HG02870 (cell line): Measurements from ENCODE around the gene BICDL1.
"Not testable (repeated sequence)": the region's sequence is repeated elsewhere in the genome, so short reads cannot be mapped to it uniquely, and the experiment has no call there.

Experiments used
- ATAC-seq: cut with Tn5 transposase; IDR thresholded peaks from one replicate; pipeline ENCODE4 v1.9.1; 2021; ENCODE audit warnings: mild to moderate bottlenecking, moderate library complexity; ENCODE audit not compliant: unreplicated experiment

BICDL1 gene

GRCh38 chr12:119998471-119999245 lies 9.6 kb downstream of the BICDL1 start:
- no peak for ATAC-seq

DNA sequence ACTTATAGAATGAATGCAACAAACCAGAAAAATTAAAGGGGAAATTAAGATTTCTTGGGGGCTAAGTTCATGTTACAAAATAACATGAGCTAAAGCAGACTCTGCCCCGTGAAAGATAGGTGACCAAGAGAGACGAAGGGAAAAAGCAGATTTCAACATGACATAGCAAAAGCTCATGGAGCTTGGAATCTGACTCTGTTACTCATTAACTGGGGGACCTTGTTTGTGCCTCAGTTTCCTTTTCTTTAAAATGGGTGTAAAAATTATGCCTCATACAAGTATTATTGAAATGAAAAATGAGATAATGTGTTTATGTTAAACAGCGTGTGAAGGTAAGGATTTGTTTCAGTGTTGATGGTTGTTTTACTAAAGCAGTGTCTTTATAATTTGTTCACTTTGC lies 11.5 kb downstream of the BICDL1 start:
- no peak for ATAC-seq

GRCh38 chr12:120006258-120006975 lies 17.4 kb downstream of the BICDL1 start:
- no peak for ATAC-seq

GRCh38 chr12:120007272-120007671 lies 18.2 kb downstream of the BICDL1 start:
- ATAC-seq: no peak

- no peak for ATAC-seq
These were observed 21.7 kb downstream of the BICDL1 start for GRCh38 chr12:120010661-120011230.

DNA sequence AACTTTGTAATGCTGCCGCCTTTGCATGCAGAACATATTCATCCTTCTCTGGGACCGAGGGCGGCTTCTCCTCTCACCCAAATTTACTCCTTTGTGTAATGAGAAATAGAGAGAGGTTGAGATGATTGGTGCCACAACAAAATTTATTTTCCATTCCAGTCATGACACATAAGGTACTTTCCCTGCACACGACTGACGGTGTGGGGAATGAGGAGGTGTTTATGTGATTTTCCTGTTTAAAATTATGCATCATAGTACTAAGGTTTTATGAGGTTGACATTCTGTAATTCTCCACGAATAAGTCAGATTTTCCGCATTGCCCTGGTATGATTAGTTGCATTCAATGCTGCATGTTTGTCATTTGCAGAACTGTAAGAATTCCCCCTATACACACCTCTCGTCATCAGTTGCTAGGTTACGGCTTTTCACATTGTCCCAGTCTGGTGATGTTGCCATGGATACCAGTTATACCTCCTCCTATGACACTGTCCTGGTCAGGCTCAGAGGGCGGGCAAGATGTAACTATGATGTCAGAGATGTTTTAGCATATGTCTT lies 23.1 kb downstream of the BICDL1 start:
- ATAC-seq: peak; percentile 79

GRCh38 chr12:120013659-120014380 lies 24.8 kb downstream of the BICDL1 start:
- ATAC-seq: peak; percentile 67

- ATAC-seq: not testable (repeated sequence)
These were observed 25.3 kb downstream of the BICDL1 start for GRCh38 chr12:120014381-120014735.

- no peak for ATAC-seq
These were observed 26.3 kb downstream of the BICDL1 start for GRCh38 chr12:120015313-120015712.

DNA sequence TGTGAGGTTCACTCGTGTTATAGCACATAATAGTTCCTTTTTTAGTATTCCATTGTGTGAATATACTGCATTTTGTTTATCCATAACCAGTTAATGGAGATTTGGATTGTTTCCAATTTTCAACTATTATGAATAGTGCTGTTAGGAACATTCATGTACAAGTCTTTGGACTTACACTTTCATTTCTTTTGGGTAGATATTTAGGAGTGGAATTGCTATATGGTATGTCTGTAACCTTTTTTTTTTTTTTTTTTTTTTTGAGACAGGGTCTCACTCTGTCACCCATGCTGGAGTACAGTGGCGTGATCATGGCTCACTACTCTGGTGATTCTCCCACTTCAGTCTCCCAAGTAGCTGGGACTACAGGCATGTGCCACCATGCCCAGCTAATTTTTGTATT lies 27.2 kb downstream of the BICDL1 start:
- ATAC-seq: not testable (repeated sequence)

DNA sequence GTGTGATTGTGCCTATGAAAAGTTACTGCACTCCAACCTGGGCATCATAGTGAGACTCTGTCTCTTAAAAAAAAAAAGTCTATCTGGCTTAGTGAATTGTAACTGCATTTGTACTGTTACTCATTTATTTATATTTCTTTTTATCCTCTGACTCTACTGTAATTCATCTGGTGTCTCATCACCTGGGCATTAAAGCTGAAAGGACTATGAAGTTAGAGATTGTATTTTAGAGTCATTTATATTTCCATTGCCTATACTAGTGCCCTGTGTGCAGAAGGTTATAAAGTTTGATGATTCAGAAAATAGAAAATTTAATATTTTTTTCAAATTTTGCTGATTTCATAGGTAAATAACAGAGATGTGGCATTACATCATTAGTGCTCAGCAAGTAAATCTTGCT lies 30.2 kb downstream of the BICDL1 start:
- no peak for ATAC-seq

DNA sequence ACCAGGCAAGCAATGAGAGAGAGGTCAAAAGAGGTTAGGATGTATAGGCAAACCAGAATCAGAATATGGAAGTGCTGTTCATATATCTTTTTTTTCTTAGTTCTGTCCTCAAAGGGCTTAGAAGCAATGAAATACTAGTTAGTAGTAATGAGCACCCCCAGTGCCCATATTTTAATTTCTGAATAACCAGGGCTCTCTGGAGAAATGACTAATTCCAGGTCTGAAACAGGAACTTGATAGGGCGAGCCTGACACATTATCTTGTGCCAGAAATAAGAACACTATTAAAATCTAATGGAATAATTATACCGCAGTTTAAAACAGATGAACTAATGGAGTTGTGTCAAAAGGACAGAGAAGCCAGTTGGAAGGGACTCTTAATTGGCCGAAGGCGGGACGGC lies 30.9 kb downstream of the BICDL1 start:
- ATAC-seq: no peak

DNA sequence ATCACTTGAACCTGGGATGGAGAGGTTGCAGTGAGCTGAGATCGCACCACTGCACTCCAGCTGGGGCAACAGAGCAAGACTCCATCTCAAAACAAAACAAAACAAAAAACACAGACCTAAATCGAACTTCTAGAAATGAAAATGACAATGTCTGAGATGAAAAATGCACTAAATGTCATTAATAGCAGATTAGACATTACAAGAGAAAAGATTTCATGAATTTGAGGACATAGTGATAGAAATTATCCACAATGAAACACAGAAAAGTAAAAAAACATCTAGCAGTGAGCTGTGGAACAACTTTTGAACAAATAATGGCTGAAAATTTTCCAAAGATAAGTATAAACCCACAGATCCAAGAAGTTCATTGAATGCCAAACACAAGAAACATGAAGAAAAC lies 35.2 kb downstream of the BICDL1 start:
- no peak for ATAC-seq

GRCh38 chr12:120025640-120026039 lies 36.6 kb downstream of the BICDL1 start:
- ATAC-seq: no peak

- ATAC-seq: no peak
These were observed 43.2 kb downstream of the BICDL1 start for GRCh38 chr12:120032242-120032641.

- ATAC-seq: no peak
These were observed 48.8 kb downstream of the BICDL1 start for GRCh38 chr12:120037851-120038250.

DNA sequence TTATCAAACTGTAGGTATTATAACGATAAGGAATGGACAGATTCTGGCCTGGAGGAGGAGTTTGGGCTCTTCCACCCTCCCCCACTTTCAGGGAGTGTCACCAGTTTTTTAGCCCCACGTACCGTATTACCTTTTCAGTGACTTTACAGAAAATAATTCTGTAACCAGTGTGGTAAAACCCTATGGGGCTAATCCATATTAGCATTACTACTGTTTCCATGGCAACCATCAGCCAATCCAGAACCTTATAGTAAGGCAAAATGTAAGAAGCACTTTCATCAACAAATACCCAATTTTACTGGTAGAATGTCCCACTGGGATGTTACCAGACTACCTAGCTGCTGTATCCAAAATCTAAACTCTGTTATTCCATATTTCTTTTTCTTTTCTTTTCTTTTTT lies 50.7 kb downstream of the BICDL1 start:
- ATAC-seq: no peak

DNA sequence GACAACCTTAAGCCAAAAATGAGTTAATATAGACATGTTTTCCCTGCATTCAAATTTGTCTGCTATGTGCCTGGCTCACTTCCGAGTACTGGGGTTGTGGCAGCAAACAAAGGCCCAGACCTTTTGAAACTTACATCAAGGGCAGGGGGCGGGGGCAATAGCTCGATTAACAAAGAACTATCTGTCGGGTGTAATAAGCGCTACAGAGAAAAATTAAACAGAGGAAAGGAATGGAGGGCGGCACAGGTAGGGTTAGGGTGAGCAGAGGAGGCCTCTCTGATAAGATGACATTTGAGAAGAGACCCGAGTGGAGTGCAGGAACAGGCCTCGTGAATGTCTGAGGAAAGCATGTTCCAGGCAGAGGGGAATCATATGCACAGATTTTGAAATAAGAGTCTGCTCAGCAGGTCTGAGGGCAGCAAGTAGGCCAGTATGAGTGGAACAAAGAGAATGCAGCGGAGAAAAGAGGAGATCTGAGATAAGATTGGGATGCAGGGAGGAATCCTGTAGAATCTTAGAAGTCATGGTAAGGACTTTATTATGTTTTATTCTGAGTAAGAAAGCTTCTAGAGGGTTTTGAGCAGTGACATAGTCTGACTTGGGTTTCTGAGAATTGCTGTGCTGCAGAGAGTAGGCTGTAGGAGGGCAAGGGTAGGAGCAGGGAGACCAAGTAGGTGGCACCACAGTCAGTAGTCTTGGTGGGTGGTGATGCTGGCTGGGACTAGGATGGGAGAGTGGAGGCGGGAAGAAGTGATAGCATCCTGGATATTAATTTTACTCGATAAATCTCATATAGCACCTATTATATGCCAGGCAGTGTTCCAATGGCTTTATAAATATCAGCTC lies 52.6 kb downstream of the BICDL1 start:
- ATAC-seq: no peak

- not testable (repeated sequence) for ATAC-seq
These were observed 56.3 kb downstream of the BICDL1 start for GRCh38 chr12:120045367-120045766.

DNA sequence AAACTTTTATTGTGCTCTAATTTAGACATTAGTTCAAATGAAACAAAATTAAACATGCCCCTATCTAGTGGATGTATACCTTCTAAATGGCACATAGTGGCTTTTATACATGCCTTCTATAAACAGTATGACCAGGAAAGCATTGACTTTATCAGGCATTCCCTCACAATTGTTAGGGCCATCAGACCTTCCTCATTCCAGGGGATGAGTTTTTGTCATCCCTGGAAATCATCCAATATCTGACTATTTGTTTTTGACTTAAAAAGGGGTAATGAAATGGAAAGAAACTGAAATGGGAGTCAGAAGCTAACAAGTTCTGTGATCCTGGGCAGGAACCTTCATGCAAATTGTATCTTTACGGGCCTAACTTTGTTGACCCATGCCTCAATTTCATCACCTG lies 58.0 kb downstream of the BICDL1 start:
- ATAC-seq: no peak
